Endothelial cell of umbilical vein (primary cell): ENCODE results near the gene DMBT1. TPM values are rescaled to one million over a fixed set of nuclear protein-coding genes. Genes with fewer than 3 reads are reported as not detected.

ENCODE experiments used
- BruUV-seq: library from RNA; stranded (reverse); fragments of 400-500 nt; replicated peaks from 2 replicates; lab custom pipeline; 2021; lab: Mats Ljungman, UMichigan
- CTCF ChIA-PET: fragments of 300-600, 350-600 bp; sonication (Branson Sonifier 250); formaldehyde crosslinking; loops from one replicate; lab custom pipeline; 2021; ENCODE audit warnings: antibody characterized with exemption, inconsistent platforms; lab: Charles Lee
- POLR2A ChIA-PET: fragments of 300-600, 350-600 bp; sonication (Branson Sonifier 250); formaldehyde crosslinking; loops from one replicate; lab custom pipeline; 2021; ENCODE audit warnings: antibody characterized with exemption, inconsistent platforms; lab: Charles Lee
- DNase-seq: peaks from one replicate; pipeline ENCODE4 v3.0.0-alpha.2; 2011; ENCODE audit warnings: low read depth, low spot score
- FAIRE-seq: peaks from 2 replicates; lab custom pipeline; 2011; peaks lifted over from hg19 to GRCh38; lab: Jason Lieb, UNC
- H2AFZ ChIP-seq: 2 replicates; pipeline ENCODE4 v1.6.0; 2012; ENCODE audit warnings: low read depth, low read length, control low read depth, inconsistent platforms
- H3K27ac ChIP-seq: 2 replicates; pipeline ENCODE4 v1.5.1; 2011; ENCODE audit warnings: low read depth, mild to moderate bottlenecking, control low read depth, low read length, moderate library complexity; ENCODE audit not compliant: insufficient read depth
- H3K27me3 ChIP-seq, 2 experiments: 2 replicates each; pipeline versions ENCODE4 v1.6.0 to v1.6.1; 2011; ENCODE audit warnings: low read length in 2 of 2, mixed read lengths in 1 of 2; ENCODE audit not compliant: control insufficient read depth in 2 of 2, insufficient read depth in 2 of 2
- H3K36me3 ChIP-seq, 2 experiments: 2 replicates in 1 of 2; 3 replicates in 1 of 2; pipeline ENCODE4 v1.5.1; 2011; ENCODE audit warnings: low read length in 2 of 2, mild to moderate bottlenecking in 1 of 2, moderate library complexity in 1 of 2; ENCODE audit not compliant: control insufficient read depth in 2 of 2, insufficient read depth in 2 of 2; ENCODE audit errors: extremely low read depth in 1 of 2
- H3K4me1 ChIP-seq: 3 replicates; pipeline ENCODE4 v1.5.1; 2011; ENCODE audit warnings: mild to moderate bottlenecking, low read length; ENCODE audit not compliant: control insufficient read depth, insufficient read depth; ENCODE audit errors: extremely low read depth
- H3K4me2 ChIP-seq: 2 replicates; pipeline ENCODE4 v1.6.1; 2011; ENCODE audit warnings: low read length, control low read depth, mixed read lengths; ENCODE audit not compliant: insufficient read depth
- H3K4me3 ChIP-seq, 3 experiments: fragments of 200-600 bp in 1 of 3; sonication (generic), shearing (Covaris generic) in 1 of 3; replicated peaks in 1 of 3; 2 replicates each; pipeline ENCODE4 v1.5.1; 2011 to 2016; ENCODE audit warnings: control low read depth in 3 of 3, low read length in 3 of 3, mild to moderate bottlenecking in 2 of 3, inconsistent platforms in 1 of 3, low read depth in 1 of 3, moderate library complexity in 1 of 3; ENCODE audit not compliant: insufficient read depth in 1 of 3
- H3K79me2 ChIP-seq: 2 replicates; pipeline ENCODE4 v1.6.0; 2012; ENCODE audit warnings: low read length, inconsistent platforms; ENCODE audit not compliant: control insufficient read depth, insufficient read depth
- H3K9ac ChIP-seq: replicated peaks from 2 replicates; pipeline ENCODE3; 2011; ENCODE audit warnings: low read length, control low read depth; ENCODE audit not compliant: insufficient read depth; ENCODE audit errors: extremely low read depth
- H3K9me1 ChIP-seq: replicated peaks from 3 replicates; pipeline ENCODE4 v1.6.0; 2011; ENCODE audit warnings: mild to moderate bottlenecking, low read length; ENCODE audit not compliant: control insufficient read depth, insufficient read depth; ENCODE audit errors: extremely low read depth
- H3K9me3 ChIP-seq: replicated peaks from 2 replicates; pipeline ENCODE4 v1.5.1; 2012; ENCODE audit warnings: low read length, inconsistent platforms; ENCODE audit not compliant: control insufficient read depth, insufficient read depth
- H4K20me1 ChIP-seq: replicated peaks from 2 replicates; pipeline ENCODE3; 2011; ENCODE audit warnings: mild to moderate bottlenecking, low read length; ENCODE audit not compliant: control insufficient read depth, insufficient read depth; ENCODE audit errors: extremely low read depth
- CTCF ChIP-seq, 2 donors: IDR thresholded peaks; 1 replicate in 1 of 2; 2 replicates in 1 of 2; pipeline ENCODE4 v1.5.1; 2011; ENCODE audit warnings: low read length in 2 of 2, mild to moderate bottlenecking in 2 of 2, moderate library complexity in 2 of 2, control low read depth in 1 of 2, inconsistent platforms in 1 of 2, low read depth in 1 of 2; ENCODE audit not compliant: insufficient read depth in 1 of 2; ENCODE audit errors: extremely low read depth in 1 of 2
- EZH2 ChIP-seq: IDR thresholded peaks from 2 replicates; pipeline ENCODE4 v1.6.1; 2012; ENCODE audit warnings: borderline replicate concordance, low read depth, mild to moderate bottlenecking, moderate library complexity, low read length, inconsistent platforms; ENCODE audit not compliant: severe bottlenecking
- FOS ChIP-seq: IDR thresholded peaks from 2 replicates; pipeline ENCODE4 v1.6.1; 2011; ENCODE audit warnings: mild to moderate bottlenecking, low read length, moderate library complexity, borderline replicate concordance; ENCODE audit not compliant: insufficient read depth
- JUN ChIP-seq: IDR thresholded peaks from 2 replicates; pipeline ENCODE4 v1.6.1; 2011; ENCODE audit warnings: borderline replicate concordance, low read depth; ENCODE audit not compliant: insufficient read length, insufficient read depth
- MAX ChIP-seq: IDR thresholded peaks from 2 replicates; pipeline ENCODE4 v1.6.1; 2011; ENCODE audit not compliant: insufficient read depth, insufficient read length
- MYC ChIP-seq: IDR thresholded peaks from one replicate; pipeline ENCODE4 v1.6.1; 2011; ENCODE audit warnings: mild to moderate bottlenecking, low read depth, low read length
- POLR2A ChIP-seq: IDR thresholded peaks from 2 replicates; pipeline ENCODE4 v1.6.1; 2012; ENCODE audit warnings: low read depth, mild to moderate bottlenecking, control low read depth, low read length
- dilution Hi-C: fragments of 300-500 bp; cut with MboI; formaldehyde crosslinking; loops from one replicate; pipeline ENCODE4 v1.15.0; 2019; ENCODE audit warnings: low sequenced_read_pairs; ENCODE audit not compliant: extremely low pct_ligation_motif_present
- intact Hi-C: fragments of 100-400 bp; cut with micrococcal nuclease; formaldehyde crosslinking; loops from one replicate; pipeline ENCODE4 v1.10.0; 2022
- polyA plus RNA-seq, 4 experiments: library from polyadenylated mRNA; depleted of rRNA in 3 of 4; stranded (reverse) in 3 of 4; unstranded in 1 of 4; fragments of >200 nt; gene quantifications; 2 replicates each; pipeline versions ENCODE4 v1.2.1 to v1.2.3, GENCODE V29; 2011 to 2012; ENCODE audit warnings: missing spikeins in 1 of 4
- total RNA-seq: library from RNA; stranded (reverse); gene quantifications from 2 replicates; pipeline ENCODE4 v1.2.3, GENCODE V29; 2021

Gene DMBT1
- total and polyA plus RNA-seq, 2 donors (not counting 3 experiments of a cell fraction or from before 2014, with no cell fraction given), result 0.01 TPM; not detected in 1

- CTCF ChIA-PET, result no interaction called here
- dilution Hi-C loops, result no loop called here
Observed at GRCh38 chr10:122570920-122571319, 10.4 kb downstream of the DMBT1 start.

More at GRCh38 chr10:122570920-122571319, 10.4 kb downstream of the DMBT1 start:
- H3K4me1 ChIP-seq, result no peaks in the 10 kb centered on the region
- H3K9me3 ChIP-seq, result no peaks in the 10 kb centered on the region
- H3K79me2 ChIP-seq, result no peaks in the 10 kb centered on the region
- DNase-seq (no peak), FAIRE-seq (no peak)
- intact Hi-C loops, result no loop called here
- no peak overlapping the region for H2AFZ ChIP-seq
- no peaks in the 10 kb centered on the region for H3K9me1 ChIP-seq
- H3K4me2 ChIP-seq, result no peak overlapping the region
- no peaks in the 10 kb centered on the region for H3K36me3 ChIP-seq
- BruUV-seq, result no TSS peak
- no peaks in the 10 kb centered on the region for H4K20me1 ChIP-seq
- H3K4me3 ChIP-seq, result no peak overlapping the region
- POLR2A ChIA-PET, result no interaction called here
- H3K9ac ChIP-seq, result no peak overlapping the region
- TF ChIP-seq CTCF (IDR thresholded peaks at IDR 0.05; ENCODE audit: extremely low read depth in 1 of 2, insufficient read depth in 1 of 2, low read depth in 1 of 2, low read length in 2 of 2) (no peak), FOS (no peak), MAX (no peak), JUN (no peak), MYC (no peak), POLR2A (no peak), EZH2 (no peak)
- H3K27me3 ChIP-seq, result no peaks in the 10 kb centered on the region
- no peak overlapping the region for H3K27ac ChIP-seq
